ENCODE results near the gene POLQ. TPM values are rescaled to one million over a fixed set of nuclear protein-coding genes. Genes with fewer than 3 reads are reported as not detected.

Gene POLQ
- polyA plus RNA-seq, 3 donors: 0.03 TPM; not detected in 1

- H3K4me1 Mint-ChIP-seq: no peaks in the 10 kb centered on the region
- TF ChIP-seq CTCF (IDR thresholded peaks at IDR 0.05): no peak
- H3K36me3 Mint-ChIP-seq: peaks cover 41 to 57% of the 10 kb centered on the region in 2 donors
- no peak overlapping the region for H3K4me2 ChIP-seq (replicated peaks; ENCODE audit: extremely low read depth, low read length, poor library complexity, severe bottlenecking)
- no peak overlapping the region for H3K27ac ChIP-seq (ENCODE audit: low read depth in 1 of 2, low read length in 2 of 2)
- H4K20me1 ChIP-seq (ENCODE audit: insufficient read depth, low read length): no peaks in the 10 kb centered on the region
- H3K36me3 ChIP-seq (replicated peaks in 1 of 2; ENCODE audit: control insufficient read depth in 1 of 2, insufficient read depth in 2 of 2, low read length in 2 of 2): peaks cover 40 to 83% of the 10 kb centered on the region in 2 donors
- H3K79me2 ChIP-seq (ENCODE audit: insufficient read depth, low read length): no peaks in the 10 kb centered on the region
- H3K9me3 Mint-ChIP-seq: no peaks in the 10 kb centered on the region
- no peak overlapping the region for H3K9ac ChIP-seq (ENCODE audit: insufficient read depth, low read length, poor library complexity, severe bottlenecking)
- H3K27me3 ChIP-seq (ENCODE audit: control insufficient read depth in 2 of 2, insufficient read depth in 2 of 2, low read length in 2 of 2): no peaks in the 10 kb centered on the region
- no peak overlapping the region for H3K4me3 Mint-ChIP-seq
- H3K4me3 ChIP-seq (replicated peaks in 1 of 3; ENCODE audit: low read depth in 2 of 3, low read length in 3 of 3): no peak overlapping the region
- no peaks in the 10 kb centered on the region for H3K27me3 Mint-ChIP-seq (ENCODE audit: low read depth in 3 of 3)
- no peaks in the 10 kb centered on the region for H3K9me3 ChIP-seq (replicated peaks in 1 of 2; ENCODE audit: control insufficient read depth in 1 of 2, insufficient read depth in 1 of 2, low read length in 2 of 2)
- DNase-seq: no peak
- peak overlapping the region in 2 of 7 donors; percentile 10 to 54 for H3K27ac Mint-ChIP-seq
- WGBS (ENCODE audit: insufficient coverage): 94% methylated on average over 2 of the region's 2 CpGs
- H2AFZ ChIP-seq (ENCODE audit: insufficient read depth, low read depth, low read length, poor library complexity, severe bottlenecking): no peak overlapping the region
- intact Hi-C loops (cut with micrococcal nuclease): no loop called here
- H3K4me1 ChIP-seq (ENCODE audit: control insufficient read depth in 1 of 2, insufficient read depth in 2 of 2, low read length in 2 of 2): no peaks in the 10 kb centered on the region
These were observed 78.7 kb downstream of the POLQ start for GRCh38 chr3:121467085-121467484.

GRCh38 chr3:121463745-121464144 lies 82.0 kb downstream of the POLQ start:
- no peak for TF ChIP-seq CTCF (IDR thresholded peaks at IDR 0.05)
- Histone ChIP-seq H3K27me3 (ENCODE audit: control insufficient read depth in 2 of 2, insufficient read depth in 2 of 2, low read length in 2 of 2) (no peaks in the 10 kb centered on the region), H3K4me2 (replicated peaks; ENCODE audit: extremely low read depth, low read length, poor library complexity, severe bottlenecking) (no peak overlapping the region), H3K4me3 (replicated peaks in 1 of 3; ENCODE audit: low read depth in 2 of 3, low read length in 3 of 3) (no peak overlapping the region), H4K20me1 (ENCODE audit: insufficient read depth, low read length) (no peaks in the 10 kb centered on the region), H3K4me1 (ENCODE audit: control insufficient read depth in 1 of 2, insufficient read depth in 2 of 2, low read length in 2 of 2) (no peaks in the 10 kb centered on the region), H3K36me3 (replicated peaks in 1 of 2; ENCODE audit: control insufficient read depth in 1 of 2, insufficient read depth in 2 of 2, low read length in 2 of 2) (peaks cover 36 to 91% of the 10 kb centered on the region in 2 donors), H3K27ac (ENCODE audit: low read depth in 1 of 2, low read length in 2 of 2) (no peak overlapping the region), H3K9ac (ENCODE audit: insufficient read depth, low read length, poor library complexity, severe bottlenecking) (no peak overlapping the region), H2AFZ (ENCODE audit: insufficient read depth, low read depth, low read length, poor library complexity, severe bottlenecking) (no peak overlapping the region), H3K79me2 (ENCODE audit: insufficient read depth, low read length) (no peaks in the 10 kb centered on the region), H3K9me3 (replicated peaks in 1 of 2; ENCODE audit: control insufficient read depth in 1 of 2, insufficient read depth in 1 of 2, low read length in 2 of 2) (no peaks in the 10 kb centered on the region)
- Mint-ChIP-seq H3K4me3 (no peak overlapping the region), H3K4me1 (no peaks in the 10 kb centered on the region), H3K27ac (no peak overlapping the region), H3K27me3 (ENCODE audit: low read depth in 3 of 3) (no peaks in the 10 kb centered on the region), H3K9me3 (peaks cover 0 to 6% (median 3%) of the 10 kb centered on the region in 7 donors), H3K36me3 (peaks cover 47 to 74% of the 10 kb centered on the region in 2 donors)
- intact Hi-C loops (cut with micrococcal nuclease): no loop called here
- no peak for DNase-seq

Measured in CD14-positive monocyte (primary cell).